HepG2 (cell line): ENCODE data around the gene FAM229A. TPM values are rescaled to one million over a fixed set of nuclear protein-coding genes. Genes with fewer than 3 reads are reported as not detected.

ENCODE experiments used
- ARID4A ChIP-seq: sonication (generic); formaldehyde crosslinking; IDR thresholded peaks from 2 replicates; pipeline ENCODE4 v1.5.0; 2020; ENCODE audit warnings: mild to moderate bottlenecking, missing genetic modification reagents, borderline replicate concordance
- CREM ChIP-seq, 2 experiments: sonication (generic) in 1 of 2; formaldehyde crosslinking in 1 of 2; IDR thresholded peaks; 2 replicates each; pipeline versions ENCODE4 v1.4.0 to v1.6.1; 2016 to 2020; ENCODE audit warnings: antibody characterized with exemption in 1 of 2, mild to moderate bottlenecking in 1 of 2, missing genetic modification reagents in 1 of 2
- DDIT3 ChIP-seq: sonication (generic); formaldehyde crosslinking; IDR thresholded peaks from 2 replicates; pipeline ENCODE4 v1.4.0; 2020; ENCODE audit warnings: mild to moderate bottlenecking, missing genetic modification reagents
- EEA1 ChIP-seq: sonication (generic); formaldehyde crosslinking; IDR thresholded peaks from 2 replicates; pipeline ENCODE4 v1.5.1; 2020; ENCODE audit warnings: mild to moderate bottlenecking, missing genetic modification reagents, borderline replicate concordance
- HES4 ChIP-seq: sonication (generic); formaldehyde crosslinking; IDR thresholded peaks from 2 replicates; pipeline ENCODE4 v1.9.0; 2021; ENCODE audit warnings: mild to moderate bottlenecking, missing genetic modification reagents, borderline replicate concordance
- JARID2 ChIP-seq: sonication (generic); formaldehyde crosslinking; IDR thresholded peaks from 2 replicates; pipeline ENCODE4 v1.8.1; 2023; ENCODE audit warnings: missing genetic modification reagents, inconsistent platforms; ENCODE audit not compliant: insufficient replicate concordance
- LRRFIP1 ChIP-seq: sonication (generic); formaldehyde crosslinking; conservative IDR thresholded peaks from 2 replicates; pipeline ENCODE4 v1.4.0; 2020; ENCODE audit warnings: missing genetic modification reagents
- NFKB2 ChIP-seq: sonication (generic); formaldehyde crosslinking; IDR thresholded peaks from 2 replicates; pipeline ENCODE4 v1.4.0; 2020; ENCODE audit warnings: missing genetic modification reagents, borderline replicate concordance
- POLR2G ChIP-seq: fragments of 200-400 bp; formaldehyde crosslinking; IDR thresholded peaks from 2 replicates; pipeline ENCODE4 v1.6.1; 2018; ENCODE audit warnings: mild to moderate bottlenecking, low read depth, low read length, moderate library complexity
- RAD51 ChIP-seq: fragments of 450-650 bp; IDR thresholded peaks from 2 replicates; pipeline ENCODE4 v1.6.1; 2016; ENCODE audit warnings: borderline replicate concordance
- RARG ChIP-seq: sonication (generic); formaldehyde crosslinking; IDR thresholded peaks from 2 replicates; pipeline ENCODE4 v1.4.0; 2020; ENCODE audit warnings: low read depth, mild to moderate bottlenecking, missing genetic modification reagents
- RFX1 ChIP-seq: fragments of 450-650 bp; IDR thresholded peaks from 2 replicates; pipeline ENCODE4 v1.6.1; 2017
- SMARCE1 ChIP-seq: fragments of 450-650 bp; IDR thresholded peaks from 2 replicates; pipeline ENCODE4 v1.6.1; 2017; ENCODE audit warnings: borderline replicate concordance
- TCF7L2 ChIP-seq: IDR thresholded peaks from 2 replicates; pipeline ENCODE4 v1.6.1; 2011; ENCODE audit warnings: mild to moderate bottlenecking, low read depth, low read length, moderate library complexity
- UBTF ChIP-seq: sonication (generic); formaldehyde crosslinking; IDR thresholded peaks from 2 replicates; pipeline ENCODE4 v1.4.0; 2020; ENCODE audit warnings: mild to moderate bottlenecking, missing genetic modification reagents
- ZFAT ChIP-seq: sonication (generic); formaldehyde crosslinking; conservative IDR thresholded peaks from 2 replicates; pipeline ENCODE4 v1.8.1; 2023; ENCODE audit warnings: missing genetic modification reagents, inconsistent platforms
- ZMYM3 ChIP-seq: sonication (generic); formaldehyde crosslinking; IDR thresholded peaks from 2 replicates; pipeline ENCODE4 v1.5.1; 2020; ENCODE audit warnings: mild to moderate bottlenecking, missing genetic modification reagents
- ZNF260 ChIP-seq: sonication (generic); formaldehyde crosslinking; IDR thresholded peaks from 2 replicates; pipeline ENCODE4 v1.4.0; 2020; ENCODE audit warnings: missing genetic modification reagents, low read depth, mild to moderate bottlenecking, borderline replicate concordance
- ZNF501 ChIP-seq: sonication (generic); formaldehyde crosslinking; IDR thresholded peaks from 2 replicates; pipeline ENCODE4 v1.5.1; 2020; ENCODE audit warnings: mild to moderate bottlenecking, moderate library complexity, missing genetic modification reagents
- ZNF776 ChIP-seq: sonication (generic); formaldehyde crosslinking; IDR thresholded peaks from 2 replicates; pipeline ENCODE4 v1.4.0; 2020; ENCODE audit warnings: mild to moderate bottlenecking, missing genetic modification reagents
- polyA plus RNA-seq, 8 experiments: library from polyadenylated mRNA; depleted of rRNA in 3 of 8; stranded (reverse) in 7 of 8; unstranded in 1 of 8; fragments of >200 nt; fragmentation: Illumina TruSeq in 4 of 8; extraction: Trizol in 4 of 8; gene quantifications; 2 replicates each; pipeline versions ENCODE4 v1.2.1 to v1.2.3, GENCODE V29; 2011 to 2016; ENCODE audit warnings: low read depth in 4 of 8, missing spikeins in 1 of 8, mixed read lengths in 1 of 8; ENCODE audit not compliant: insufficient read depth in 1 of 8
- total RNA-seq, 5 experiments: library from RNA; depleted of rRNA; stranded (reverse); fragments of >200 nt; fragmentation: Illumina TruSeq; extraction: Trizol; gene quantifications; 2 replicates each; pipeline ENCODE4 v1.2.3, GENCODE V29; 2016; ENCODE audit warnings: low read depth in 1 of 5

FAM229A gene
- total and polyA plus RNA-seq, 2 of the 13 experiments (the other 11 are each of a cell fraction or from before 2014, with no cell fraction given) = 3.2 to 17.6 TPM

- TF ChIP-seq ZNF501 (CRISPR knock-in tag) (no peak), RAD51 (no peak), TCF7L2 (no peak), SMARCE1 (no peak), JARID2 (CRISPR knock-in tag) (no peak), HES4 (CRISPR knock-in tag) (peak; percentile 63; the same call in 1 of the 2 replicates), UBTF (peak; percentile 83), EEA1 (CRISPR knock-in tag) (no peak), NFKB2 (CRISPR knock-in tag) (no peak), RARG (no peak; the same call in 1 of the 2 replicates), ZNF260 (CRISPR knock-in tag) (no peak), LRRFIP1 (CRISPR knock-in tag) (no peak), CREM (IDR thresholded peaks at IDR 0.05) (no peak), CREM (CRISPR knock-in tag; IDR thresholded peaks at IDR 0.05) (no peak), DDIT3 (CRISPR knock-in tag) (no peak; the same call in 1 of the 2 replicates), POLR2G (peak; percentile 80), RFX1 (no peak), ZFAT (CRISPR knock-in tag) (no peak; the same call in 1 of the 2 replicates), ZNF776 (no peak; the same call in 1 of the 2 replicates), ZMYM3 (CRISPR knock-in tag) (no peak), ARID4A (CRISPR knock-in tag) (no peak; the same call in none of the 2 replicates)
Observed at GRCh38 chr1:32351399-32352238, 10.7 kb downstream of the FAM229A start (continued).
